Measurements from ENCODE around the gene CRYGC. TPM values are rescaled to one million over a fixed set of nuclear protein-coding genes. Genes with fewer than 3 reads are reported as not detected.

CRYGC gene
- polyA plus RNA-seq, 2 donors = not detected

GRCh38 chr2:208083807-208084206 lies 45.8 kb downstream of the CRYGC start:
- H3K36me3 ChIP-seq (ENCODE audit: control insufficient read depth in 2 of 2, insufficient read depth in 2 of 2, low read length in 1 of 2) = no peaks in the 10 kb centered on the region
- no peak overlapping the region for H3K27ac ChIP-seq (ENCODE audit: low read depth in 2 of 2, low read length in 1 of 2)
- H3K4me3 ChIP-seq (ENCODE audit: low read depth in 1 of 2, low read length in 2 of 2) = no peak overlapping the region
- no peaks in the 10 kb centered on the region for H3K27me3 ChIP-seq (ENCODE audit: control insufficient read depth in 1 of 2, insufficient read depth in 2 of 2, low read length in 2 of 2)
- H3K4me1 ChIP-seq (ENCODE audit: control insufficient read depth in 2 of 2, insufficient read depth in 2 of 2, low read length in 1 of 2) = no peaks in the 10 kb centered on the region
- H3K9me3 ChIP-seq (ENCODE audit: control insufficient read depth in 2 of 2, insufficient read depth in 1 of 2, low read depth in 1 of 2, low read length in 1 of 2) = no peaks in the 10 kb centered on the region

Other genes with a start within 250 kb of the CRYGC start
- gene PLEKHM3, start 104.3 kb downstream of the CRYGC start, polyA plus RNA-seq = 1 to 10 TPM; 1.7 to 1.9 TPM
- gene CRYGD, start 5.3 kb downstream of the CRYGC start, polyA plus RNA-seq = not detected
- gene CRYGB, start 16.3 kb upstream of the CRYGC start, polyA plus RNA-seq = not detected
- gene CRYGA, start 33.8 kb upstream of the CRYGC start, polyA plus RNA-seq = not detected
- gene C2orf80, start 60.2 kb upstream of the CRYGC start, polyA plus RNA-seq = not detected
- gene IDH1, start 125.2 kb upstream of the CRYGC start, polyA plus RNA-seq = 10 to 100 TPM; 59.6 to 77.4 TPM
- gene PIKFYVE, start 136.4 kb upstream of the CRYGC start, polyA plus RNA-seq = 1 to 10 TPM; 2.9 to 3.6 TPM